NCI-H146 (cell line): Measurements from ENCODE around the gene RNF167.
A peak's percentile ranks its signal among the peaks of the same experiment; 100 is the strongest.
"Not testable (repeated sequence)": the region's sequence is repeated elsewhere in the genome, so short reads cannot be mapped to it uniquely, and the experiment has no call there.

Experiments used
- DNase-seq: peaks from one replicate; lab custom pipeline; 2025; lab: John Stamatoyannopoulos, UW

Gene RNF167

DNA sequence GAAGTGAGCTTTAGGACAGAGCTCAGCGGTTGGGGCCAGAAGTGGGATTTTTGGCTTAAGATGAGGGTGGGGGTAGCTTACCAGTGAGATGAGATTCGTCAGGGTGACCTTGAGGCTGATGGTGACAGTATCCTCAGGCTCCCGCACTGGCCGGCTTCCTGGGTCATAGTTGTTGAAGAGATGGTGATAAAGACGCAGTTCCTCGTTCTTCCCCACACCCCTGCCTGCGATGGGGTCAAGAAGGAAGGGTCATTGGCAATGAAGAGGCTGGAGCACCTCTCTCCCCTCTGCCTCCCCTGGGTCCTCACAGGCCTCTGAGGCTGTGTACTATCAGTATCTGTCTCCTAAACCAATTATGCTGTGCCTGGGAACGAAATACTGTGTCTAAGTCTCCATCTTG is 37.5 kb upstream of the RNF167 start:
- DNase-seq = no peak

DNA sequence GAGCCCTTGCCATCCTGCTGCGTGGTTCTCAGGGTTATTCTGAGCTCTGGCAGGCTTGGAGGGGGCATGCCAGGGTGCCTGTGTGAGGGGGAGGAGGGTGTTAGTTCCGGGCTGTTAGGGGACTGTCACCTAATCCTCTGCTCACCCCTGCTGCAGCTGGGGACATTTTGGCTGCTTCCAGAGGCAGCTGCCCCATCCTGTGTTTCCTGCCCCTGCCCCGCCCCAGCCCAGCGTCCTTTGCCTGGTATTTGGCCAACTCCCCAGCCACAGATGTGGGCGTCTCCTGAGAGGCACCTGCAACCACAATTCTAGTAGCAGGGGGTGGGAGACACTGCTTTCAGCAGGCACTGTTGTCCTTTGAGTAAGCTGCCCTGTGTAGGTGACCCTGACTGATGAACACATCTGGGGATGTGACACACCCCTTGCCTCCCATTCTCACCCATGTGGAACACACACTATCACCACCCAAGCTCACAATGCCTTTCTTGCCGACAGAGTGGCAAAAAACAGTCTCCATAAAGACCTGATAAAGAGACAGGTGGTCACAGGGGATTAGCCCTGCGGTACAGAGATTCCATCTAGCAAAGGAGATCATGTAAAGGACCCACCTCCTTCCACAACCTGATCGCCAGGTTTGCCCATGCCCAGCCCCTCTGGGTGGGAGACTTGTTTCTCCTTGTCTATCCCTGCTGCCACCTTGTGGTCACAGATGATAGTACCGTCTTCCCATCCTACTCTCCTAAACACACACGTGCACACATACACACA is 36.8 kb upstream of the RNF167 start, which contains the start of gene CHRNE:
TSS of gene CHRNE (minus strand) at position 48 of the 768 bp plus-strand sequence. CDS start at position 13, 35 bp downstream.
- peak; percentile 84 for DNase-seq

DNA sequence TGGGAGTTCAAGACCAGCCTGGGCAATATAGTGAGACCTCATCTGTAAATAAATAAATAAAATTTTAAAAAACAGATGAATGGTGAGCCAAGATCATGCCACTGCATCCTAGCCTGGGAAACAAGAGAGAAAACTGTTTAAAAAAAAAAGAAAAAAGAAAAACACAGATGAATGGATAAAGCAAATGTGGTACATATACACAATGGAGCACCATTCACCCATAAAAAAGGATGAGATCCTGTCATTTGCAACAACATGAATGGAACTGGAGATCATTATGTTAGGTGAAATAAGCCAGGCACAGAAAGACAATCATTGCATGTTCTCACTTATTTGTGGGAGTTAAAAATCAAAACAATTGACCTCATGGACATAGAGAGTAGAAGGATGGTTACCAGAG is 33.4 kb upstream of the RNF167 start:
- not testable (repeated sequence) for DNase-seq

DNA sequence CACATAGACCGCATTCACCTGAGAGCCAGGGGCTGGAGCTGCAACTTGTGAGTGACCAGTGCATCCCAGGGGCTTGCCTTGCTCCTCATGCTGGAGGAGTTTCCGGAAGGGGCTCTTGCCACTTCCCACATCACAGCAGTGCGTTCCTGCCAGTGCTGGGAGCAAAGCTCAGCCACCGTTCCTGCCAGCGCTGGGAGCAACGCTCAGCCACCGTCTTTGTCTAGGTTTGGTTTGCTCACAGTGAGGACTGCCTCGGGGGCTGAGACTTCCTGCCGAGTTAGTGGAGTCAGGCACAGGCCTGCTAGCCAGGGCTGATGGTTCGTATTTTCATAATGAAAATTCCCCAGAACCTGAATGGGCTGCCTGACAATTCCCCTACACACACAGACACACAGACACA is 31.8 kb upstream of the RNF167 start:
- peak; percentile 86 for DNase-seq

DNA sequence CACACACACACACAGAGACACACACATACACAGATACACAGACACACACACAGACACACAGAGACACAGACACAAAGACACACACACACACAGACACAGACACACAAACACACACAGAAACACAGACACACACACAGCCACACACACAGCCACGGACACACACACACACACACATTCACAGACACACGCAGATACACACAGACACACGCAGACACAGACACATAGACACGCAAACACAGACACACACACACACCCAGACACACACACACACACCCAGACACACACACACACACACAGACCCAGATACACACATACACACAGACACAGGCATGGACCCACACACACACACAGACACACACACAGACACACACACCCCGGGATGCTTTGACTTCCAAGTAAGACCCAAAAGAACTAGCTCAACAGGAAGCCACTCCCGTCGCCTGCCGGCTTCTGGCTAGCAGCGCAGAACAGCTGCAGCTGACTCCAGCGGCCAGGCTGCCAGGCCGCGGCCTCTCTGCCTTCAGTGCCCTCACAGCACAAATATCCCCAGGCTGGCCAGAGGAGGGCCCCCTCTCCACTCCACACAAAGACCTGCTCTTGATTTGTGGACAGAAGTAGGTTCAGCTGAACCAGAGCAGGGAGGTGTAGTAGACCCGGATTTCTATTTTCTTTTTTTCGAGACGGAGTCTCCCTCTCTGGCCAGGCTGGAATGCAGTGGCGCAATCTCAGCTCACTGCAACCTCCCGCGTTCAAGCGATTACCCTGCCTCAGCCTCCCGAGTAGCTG is 31.2 kb upstream of the RNF167 start:
- peak; percentile 88 for DNase-seq

DNA sequence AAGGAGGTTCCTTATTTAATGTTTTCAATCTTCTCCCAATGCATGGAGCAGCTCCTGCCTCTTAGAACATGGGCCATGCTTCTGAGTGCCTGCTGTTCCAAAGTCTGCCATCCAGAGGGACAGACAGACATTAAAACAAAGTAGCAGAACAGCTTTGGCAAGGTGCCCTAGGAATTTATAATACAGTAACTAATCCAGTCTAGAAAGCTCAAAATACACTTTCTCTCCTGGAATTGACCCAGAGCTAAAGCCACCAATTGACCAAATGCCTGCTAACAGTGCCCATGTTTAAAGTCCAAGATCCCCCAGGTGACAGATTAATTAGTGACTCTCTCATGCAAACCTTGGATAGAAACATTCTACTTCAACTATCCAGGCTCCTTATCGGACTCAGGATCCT is 26.1 kb upstream of the RNF167 start:
- DNase-seq = no peak

DNA sequence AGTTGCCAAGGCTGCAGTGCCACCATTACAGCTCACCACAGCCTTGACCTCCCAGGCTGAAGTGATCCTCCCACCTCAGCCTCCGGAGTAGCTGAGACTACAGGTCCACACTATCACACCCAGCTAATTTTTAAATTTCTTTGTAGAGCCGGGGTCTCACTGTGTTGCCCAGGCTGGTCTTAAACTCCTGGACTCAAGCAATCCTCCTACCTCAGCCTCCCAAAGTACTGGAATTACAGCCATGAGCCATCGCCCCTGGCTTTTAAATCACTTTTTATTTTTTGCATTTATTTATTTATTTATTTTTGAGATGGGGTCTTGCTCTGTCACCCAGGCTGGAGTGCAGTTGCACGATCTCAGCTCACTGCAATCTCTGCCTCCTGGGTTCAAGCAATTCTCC is 25.5 kb upstream of the RNF167 start:
- DNase-seq = not testable (repeated sequence)

DNA sequence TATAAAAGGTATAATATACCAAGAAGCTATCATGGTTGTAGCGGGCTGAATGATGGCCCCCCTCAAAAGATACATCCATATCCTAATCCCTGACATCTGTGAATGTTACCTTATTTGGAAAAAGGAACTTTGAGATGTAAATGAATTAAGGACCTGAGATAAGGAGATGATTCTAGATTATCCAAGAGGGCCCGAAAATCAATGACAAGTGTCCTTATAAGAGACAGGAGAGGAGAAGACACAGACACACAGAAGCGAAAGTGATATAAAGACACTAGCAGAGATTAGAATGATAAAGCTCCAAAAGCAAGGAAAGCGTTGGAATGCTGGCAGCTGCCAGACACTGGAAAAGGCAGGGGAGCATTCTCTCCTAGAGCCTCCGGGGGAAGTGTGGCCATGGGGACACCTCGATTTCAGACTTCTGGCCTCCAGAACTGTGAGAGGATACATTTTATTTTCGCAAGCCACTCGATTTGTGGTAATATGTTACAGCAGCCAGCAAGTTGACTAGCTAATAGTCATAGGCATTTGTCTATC is 20.5 kb upstream of the RNF167 start:
- DNase-seq = no peak

DNA sequence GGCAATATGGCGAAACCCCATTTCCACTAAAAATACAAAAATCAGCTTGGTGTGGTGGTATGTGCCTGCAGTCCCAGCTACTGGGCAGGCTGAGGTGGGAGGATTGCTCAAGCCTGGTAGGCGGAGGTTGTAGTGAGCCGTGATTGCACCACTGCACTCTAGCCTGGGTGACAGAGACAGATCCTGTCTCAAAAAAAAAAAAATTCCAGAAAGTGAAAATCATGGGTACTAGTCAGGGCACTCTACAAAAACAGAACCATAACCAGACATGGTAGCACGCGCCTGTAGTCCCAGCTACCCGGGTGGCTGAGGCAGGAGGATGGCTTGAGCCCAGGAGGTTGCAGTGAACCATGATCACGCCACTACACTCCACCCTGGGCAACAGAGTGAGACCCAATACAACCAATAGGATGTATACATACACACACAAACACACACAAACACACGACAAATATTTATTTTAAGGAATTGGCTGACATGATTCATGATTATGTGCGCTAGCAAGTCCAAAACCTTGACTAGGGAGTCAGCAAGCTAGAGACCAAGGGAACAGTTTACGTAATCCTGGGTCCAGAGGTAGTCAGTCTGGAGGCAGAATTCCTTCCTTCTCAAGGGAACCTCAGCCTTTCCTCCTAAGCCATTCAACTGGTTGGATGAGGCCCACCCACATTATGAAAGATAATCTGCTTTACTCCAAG is 19.6 kb upstream of the RNF167 start:
- DNase-seq = no peak

DNA sequence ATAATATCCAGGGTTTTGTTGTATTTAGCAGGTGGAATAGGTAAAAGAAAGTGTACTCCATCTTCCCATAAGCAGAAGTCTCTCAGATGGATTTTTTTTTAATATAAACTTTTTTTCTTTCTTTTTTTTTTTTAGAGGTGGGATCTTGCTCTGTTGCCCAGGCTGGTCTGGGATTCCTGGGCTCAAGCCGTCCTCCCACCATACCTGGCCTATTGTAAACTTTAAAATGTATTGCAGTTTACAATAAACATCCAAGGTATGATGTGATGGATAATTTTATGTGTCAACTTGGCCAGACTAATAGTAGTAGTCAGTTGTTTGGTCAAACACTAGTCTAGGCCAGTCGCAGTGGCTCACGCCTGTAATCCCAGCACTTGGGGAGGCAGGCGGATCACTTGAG is 18.7 kb upstream of the RNF167 start:
- DNase-seq = no peak

DNA sequence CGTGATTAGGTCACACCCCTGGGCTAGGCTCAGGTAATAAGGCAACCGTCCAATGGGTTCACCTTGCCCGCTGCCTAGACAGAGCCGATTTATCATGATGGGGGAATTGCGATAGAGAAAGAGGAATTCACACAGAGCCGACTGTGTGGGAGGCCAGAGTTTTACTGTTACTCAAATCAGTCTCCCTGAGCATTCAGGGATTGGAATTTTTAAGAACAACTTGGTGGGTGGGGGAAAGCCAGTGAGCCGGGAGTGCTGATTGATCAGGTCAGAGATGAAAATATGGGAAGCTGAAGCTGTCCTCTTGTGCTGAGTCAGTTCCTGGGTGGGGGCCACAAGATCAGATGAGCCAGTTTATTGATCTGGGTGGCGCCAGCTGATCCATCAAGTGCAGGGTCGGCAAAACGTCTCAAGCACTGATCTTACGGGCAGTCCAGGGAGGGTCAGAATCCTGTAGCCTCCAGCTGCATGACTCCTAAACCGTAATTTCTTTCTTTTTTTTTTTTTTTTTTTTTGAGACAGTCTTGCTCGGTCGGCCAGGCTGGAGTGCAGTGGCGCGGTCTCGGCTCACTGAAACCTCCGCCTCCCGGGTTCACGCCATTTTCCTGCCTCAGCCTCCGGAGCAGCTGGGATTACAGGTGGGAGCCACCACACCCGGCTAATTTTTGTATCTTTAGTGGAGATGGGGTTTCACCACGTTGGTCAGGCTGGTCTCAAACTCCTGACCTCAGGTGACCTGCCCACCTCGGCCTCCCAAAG is 13.3 kb upstream of the RNF167 start:
- not testable (repeated sequence) for DNase-seq

DNA sequence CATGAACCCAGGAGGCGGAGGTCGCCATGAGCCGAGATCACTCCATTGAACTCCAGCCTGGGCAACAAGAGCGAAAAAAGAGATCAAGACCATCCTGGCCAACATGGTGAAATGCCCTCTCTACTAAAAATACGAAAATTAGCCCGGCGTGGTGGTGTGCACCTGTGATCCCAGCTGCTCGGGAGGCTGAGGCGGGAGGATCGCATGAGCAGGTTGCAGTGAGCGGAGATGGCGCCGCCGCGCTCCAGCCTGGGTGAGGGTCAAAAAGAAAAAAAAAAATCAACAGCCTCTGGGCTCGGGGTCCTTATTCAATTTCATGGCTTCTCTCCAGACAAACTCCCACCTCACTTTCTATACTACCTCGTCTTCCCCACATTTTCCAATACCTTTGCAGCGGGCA is 11.2 kb upstream of the RNF167 start:
- no peak for DNase-seq

DNA sequence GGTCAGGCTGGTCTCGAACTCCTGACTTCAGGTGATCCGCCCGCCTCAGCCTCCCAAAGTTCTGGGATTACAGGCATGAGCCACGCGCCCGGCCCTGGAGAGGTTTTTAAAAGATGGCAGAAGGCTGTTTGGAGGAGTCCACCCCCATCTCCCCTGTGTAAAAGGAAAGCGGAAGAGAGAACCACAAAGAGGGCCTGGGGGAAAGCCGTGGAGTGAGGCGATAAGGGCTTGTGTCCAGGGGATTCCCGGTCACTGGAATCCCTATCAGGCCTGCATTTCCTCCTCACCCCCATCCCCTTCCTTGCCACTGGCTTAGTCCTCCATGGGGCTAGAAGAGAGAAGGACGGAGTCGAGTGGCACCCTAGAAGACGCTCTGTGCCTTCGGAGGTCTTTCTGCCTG is 8.1 kb upstream of the RNF167 start, which contains the start of gene GP1BA:
TSS of gene GP1BA (plus strand) at position 315 of the 400 bp plus-strand sequence. CDS start 328 bp downstream, outside the sequence.
- no peak for DNase-seq

DNA sequence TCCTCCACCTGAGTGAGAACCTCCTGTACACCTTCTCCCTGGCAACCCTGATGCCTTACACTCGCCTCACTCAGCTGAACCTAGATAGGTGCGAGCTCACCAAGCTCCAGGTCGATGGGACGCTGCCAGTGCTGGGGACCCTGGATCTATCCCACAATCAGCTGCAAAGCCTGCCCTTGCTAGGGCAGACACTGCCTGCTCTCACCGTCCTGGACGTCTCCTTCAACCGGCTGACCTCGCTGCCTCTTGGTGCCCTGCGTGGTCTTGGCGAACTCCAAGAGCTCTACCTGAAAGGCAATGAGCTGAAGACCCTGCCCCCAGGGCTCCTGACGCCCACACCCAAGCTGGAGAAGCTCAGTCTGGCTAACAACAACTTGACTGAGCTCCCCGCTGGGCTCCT is 7.3 kb upstream of the RNF167 start:
- no peak for DNase-seq

DNA sequence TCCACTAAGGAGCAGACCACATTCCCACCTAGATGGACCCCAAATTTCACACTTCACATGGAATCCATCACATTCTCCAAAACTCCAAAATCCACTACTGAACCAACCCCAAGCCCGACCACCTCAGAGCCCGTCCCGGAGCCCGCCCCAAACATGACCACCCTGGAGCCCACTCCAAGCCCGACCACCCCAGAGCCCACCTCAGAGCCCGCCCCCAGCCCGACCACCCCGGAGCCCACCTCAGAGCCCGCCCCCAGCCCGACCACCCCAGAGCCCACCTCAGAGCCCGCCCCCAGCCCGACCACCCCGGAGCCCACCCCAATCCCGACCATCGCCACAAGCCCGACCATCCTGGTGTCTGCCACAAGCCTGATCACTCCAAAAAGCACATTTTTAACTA is 6.4 kb upstream of the RNF167 start:
- no peak for DNase-seq

DNA sequence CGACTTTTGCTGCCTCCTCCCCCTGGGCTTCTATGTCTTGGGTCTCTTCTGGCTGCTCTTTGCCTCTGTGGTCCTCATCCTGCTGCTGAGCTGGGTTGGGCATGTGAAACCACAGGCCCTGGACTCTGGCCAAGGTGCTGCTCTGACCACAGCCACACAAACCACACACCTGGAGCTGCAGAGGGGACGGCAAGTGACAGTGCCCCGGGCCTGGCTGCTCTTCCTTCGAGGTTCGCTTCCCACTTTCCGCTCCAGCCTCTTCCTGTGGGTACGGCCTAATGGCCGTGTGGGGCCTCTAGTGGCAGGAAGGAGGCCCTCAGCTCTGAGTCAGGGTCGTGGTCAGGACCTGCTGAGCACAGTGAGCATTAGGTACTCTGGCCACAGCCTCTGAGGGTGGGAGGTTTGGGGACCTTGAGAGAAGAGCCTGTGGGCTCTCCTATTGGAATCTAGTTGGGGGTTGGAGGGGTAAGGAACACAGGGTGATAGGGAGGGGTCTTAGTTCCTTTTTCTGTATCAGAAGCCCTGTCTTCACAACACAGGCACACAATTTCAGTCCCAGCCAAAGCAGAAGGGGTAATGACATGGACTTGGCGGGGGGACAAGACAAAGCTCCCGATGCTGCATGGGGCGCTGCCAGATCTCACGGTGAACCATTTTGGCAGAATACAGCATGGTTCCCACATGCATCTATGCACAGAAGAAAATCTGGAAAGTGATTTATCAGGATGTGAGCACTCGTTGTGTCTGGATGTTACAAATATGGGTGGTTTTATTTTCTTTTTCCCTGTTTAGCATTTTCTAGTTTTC is 5.7 kb upstream of the RNF167 start:
- DNase-seq = peak; percentile 47

DNA sequence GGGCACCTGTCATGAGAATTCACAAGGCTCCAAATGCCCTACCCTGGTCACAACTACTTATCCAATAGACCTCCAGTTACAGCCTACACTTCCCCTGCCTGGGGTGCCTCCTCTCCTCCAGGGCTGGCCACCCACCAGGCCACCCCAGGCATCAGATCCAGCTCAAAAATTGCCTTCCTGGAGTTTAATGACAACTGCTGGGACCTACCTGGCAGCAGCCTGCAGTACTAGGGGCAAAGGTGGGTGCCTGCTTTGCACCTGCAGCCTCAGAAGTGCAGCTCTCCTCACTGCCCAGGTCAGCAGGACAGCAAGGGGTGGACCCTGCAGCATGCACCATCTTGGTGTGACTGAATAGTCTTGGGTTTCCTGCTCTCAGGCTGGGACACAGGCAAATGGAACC is 4.4 kb upstream of the RNF167 start:
- no peak for DNase-seq

DNA sequence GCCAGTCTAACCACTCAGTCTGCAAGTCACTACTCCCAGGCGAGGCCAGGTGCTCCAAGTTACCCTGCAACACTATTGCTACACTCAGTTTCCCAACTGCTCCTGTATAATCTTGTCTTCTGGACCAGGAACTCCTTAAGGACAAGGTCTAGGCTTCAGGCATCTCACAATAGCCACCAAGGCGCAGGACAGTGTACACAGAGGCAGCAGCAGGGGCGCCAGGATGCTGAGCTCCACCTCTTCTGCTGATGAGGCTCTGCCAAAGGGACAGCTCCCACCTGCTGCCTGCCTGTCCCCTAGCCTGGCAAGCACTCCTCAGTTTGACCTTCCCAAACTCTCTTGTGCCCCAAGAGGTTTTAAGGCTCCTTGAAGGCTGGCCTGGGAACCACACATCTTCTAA is 3.6 kb upstream of the RNF167 start:
- DNase-seq = no peak

DNA sequence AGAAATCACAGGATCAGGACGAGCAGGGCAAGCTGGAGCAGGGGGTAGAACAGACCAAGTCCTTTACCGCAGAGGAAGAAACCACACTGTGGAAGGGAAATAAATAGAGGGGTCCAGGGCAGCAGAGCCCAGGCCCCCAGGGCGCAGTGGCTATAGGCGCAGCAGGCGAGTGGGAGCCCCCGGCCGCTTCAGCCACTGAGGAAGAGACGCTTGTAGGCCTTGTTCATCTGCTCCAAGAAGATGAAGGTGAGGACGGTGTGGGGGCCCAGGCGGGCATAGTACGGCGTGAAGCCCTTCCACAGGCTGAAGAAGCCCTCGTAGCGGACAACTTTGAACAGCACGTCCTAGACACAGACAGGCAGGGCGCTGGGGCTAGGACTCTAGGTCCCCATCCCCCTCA is 2.5 kb upstream of the RNF167 start:
- no peak for DNase-seq

DNA sequence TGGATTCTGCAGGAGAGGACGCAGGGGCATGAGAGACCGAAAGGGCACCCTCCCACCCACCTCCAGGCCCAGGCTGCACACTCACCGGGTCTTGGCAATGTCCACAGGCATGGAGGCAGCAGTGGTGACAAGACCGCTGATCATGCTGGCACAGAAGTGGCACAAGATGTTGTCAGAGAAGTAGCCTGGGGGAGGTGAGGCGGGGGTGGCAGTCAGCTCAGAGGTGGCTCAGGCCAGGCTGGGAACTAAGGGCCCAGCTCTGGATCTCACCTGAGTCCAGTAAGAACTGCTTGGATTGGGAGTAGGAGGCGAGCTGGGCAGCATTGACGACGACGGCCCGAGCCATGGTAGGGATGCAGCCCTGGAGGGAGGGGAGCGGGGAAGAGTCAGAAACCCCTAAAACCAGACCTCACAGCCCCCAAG is 2.0 kb upstream of the RNF167 start:
- DNase-seq = no peak
